OCI-LY1 (cell line): ENCODE measurements around the gene ADGB.
"Not testable (repeated sequence)": the region's sequence is repeated elsewhere in the genome, so short reads cannot be mapped to it uniquely, and the experiment has no call there.

Experiments
- H2AFZ ChIP-seq: fragments of 200-600 bp; sonication (generic), shearing (Covaris generic); 2 replicates; pipeline ENCODE4 v1.6.0; 2014; ENCODE audit warnings: antibody characterized with exemption, mild to moderate bottlenecking, low read length
- H3F3A ChIP-seq: fragments of 200-600 bp; sonication (generic), shearing (Covaris generic); 2 replicates; pipeline ENCODE4 v1.6.0; 2014; ENCODE audit warnings: mild to moderate bottlenecking, antibody characterized with exemption, low read length, moderate library complexity; ENCODE audit not compliant: insufficient read depth
- H3K27ac ChIP-seq: fragments of 200-600 bp; sonication (generic); 2 replicates; pipeline ENCODE4 v1.5.1; 2014; ENCODE audit warnings: low read length, mixed run types, mild to moderate bottlenecking, low read depth; ENCODE audit not compliant: poor library complexity, severe bottlenecking
- H3K27me3 ChIP-seq: fragments of 200-600 bp; sonication (generic); 2 replicates; pipeline ENCODE4 v1.6.0; 2014; ENCODE audit warnings: antibody characterized with exemption, mild to moderate bottlenecking, low read length, moderate library complexity; ENCODE audit not compliant: insufficient read depth
- H3K36me3 ChIP-seq: fragments of 200-600 bp; sonication (generic); 2 replicates; pipeline ENCODE4 v1.6.1; 2014; ENCODE audit warnings: mild to moderate bottlenecking, antibody characterized with exemption, low read length, moderate library complexity, mixed read lengths; ENCODE audit not compliant: insufficient read depth
- H3K4me1 ChIP-seq: fragments of 200-600 bp; sonication (generic); 2 replicates; pipeline ENCODE4 v1.5.1; 2014; ENCODE audit warnings: mild to moderate bottlenecking, low read length, moderate library complexity; ENCODE audit not compliant: insufficient read depth, severe bottlenecking
- H3K4me2 ChIP-seq: fragments of 200-600 bp; sonication (generic), shearing (Covaris generic); 2 replicates; pipeline ENCODE4 v1.6.1; 2014; ENCODE audit warnings: low read length
- H3K4me3 ChIP-seq: fragments of 200-600 bp; sonication (generic); 2 replicates; pipeline ENCODE4 v1.5.1; 2014; ENCODE audit warnings: low read length, low read depth, mild to moderate bottlenecking, mixed read lengths; ENCODE audit not compliant: poor library complexity, severe bottlenecking
- H3K79me2 ChIP-seq: fragments of 200-600 bp; shearing (Covaris generic); 2 replicates; pipeline ENCODE4 v1.6.1; 2016; ENCODE audit warnings: mixed run types, low read length, mixed read lengths; ENCODE audit not compliant: insufficient read depth
- H3K9ac ChIP-seq: fragments of 200-600 bp; sonication (generic), shearing (Covaris generic); 2 replicates; pipeline ENCODE4 v1.6.1; 2014; ENCODE audit warnings: mild to moderate bottlenecking, low read length, mixed read lengths
- H3K9me2 ChIP-seq: fragments of 200-600 bp; sonication (generic), shearing (Covaris generic); 2 replicates; pipeline ENCODE4 v1.6.1; 2014; ENCODE audit warnings: low read depth, mild to moderate bottlenecking, low read length, mixed read lengths
- H3K9me3 ChIP-seq: fragments of 200-600 bp; shearing (Covaris generic); 2 replicates; pipeline ENCODE4 v1.6.1; 2014; ENCODE audit warnings: low read length, mixed read lengths
- H4K20me1 ChIP-seq: fragments of 200-600 bp; sonication (generic), shearing (Covaris generic); 2 replicates; pipeline ENCODE4 v1.6.0; 2016; ENCODE audit warnings: mild to moderate bottlenecking, low read length; ENCODE audit not compliant: insufficient read depth
- EZH2 ChIP-seq: fragments of 200-600 bp; sonication (generic), shearing (Covaris generic); IDR thresholded peaks from 2 replicates; pipeline ENCODE4 v1.8.0; 2017; ENCODE audit warnings: borderline replicate concordance, mixed run types, mild to moderate bottlenecking, antibody characterized with exemption, low read length, moderate library complexity, mixed read lengths
- TF ChIP-seq, protein P1 (sequence below): fragments of 200-600 bp; sonication (generic), shearing (Covaris generic); IDR thresholded peaks from 2 replicates; pipeline ENCODE4 v1.5.1; 2017; ENCODE audit warnings: mild to moderate bottlenecking, antibody characterized with exemption, low read length, moderate library complexity, mixed read lengths

Gene ADGB

DNA sequence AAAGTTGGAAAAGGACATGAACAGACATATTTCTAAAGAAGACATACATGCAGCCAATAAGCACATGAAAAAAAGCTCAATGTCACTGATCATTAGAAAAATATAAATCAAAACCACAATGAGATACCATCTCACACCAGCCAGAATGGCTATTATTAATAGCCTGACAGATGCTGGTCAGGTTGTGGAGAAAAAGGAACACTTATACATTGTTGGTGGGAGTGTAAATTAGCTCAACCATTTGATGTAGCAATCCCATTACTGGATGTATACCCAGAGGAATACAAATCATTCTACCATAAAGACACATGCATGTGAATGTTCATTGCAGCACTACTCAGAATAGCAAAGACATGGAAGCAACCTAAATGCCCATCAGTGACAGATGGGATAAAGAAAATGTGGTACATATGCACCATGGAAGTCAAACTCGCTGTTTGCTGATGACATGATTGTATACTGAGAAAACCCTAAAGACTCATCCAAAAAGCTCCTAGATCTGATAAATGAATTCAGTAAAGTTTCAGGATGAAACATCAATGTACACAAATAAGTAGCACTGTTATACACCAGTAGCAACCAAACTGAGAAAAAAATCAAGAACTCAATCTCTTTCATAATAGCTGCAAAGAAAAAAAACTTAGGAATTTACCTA is 196.8 kb downstream of the ADGB start:
- TF ChIP-seq, protein P1, sequence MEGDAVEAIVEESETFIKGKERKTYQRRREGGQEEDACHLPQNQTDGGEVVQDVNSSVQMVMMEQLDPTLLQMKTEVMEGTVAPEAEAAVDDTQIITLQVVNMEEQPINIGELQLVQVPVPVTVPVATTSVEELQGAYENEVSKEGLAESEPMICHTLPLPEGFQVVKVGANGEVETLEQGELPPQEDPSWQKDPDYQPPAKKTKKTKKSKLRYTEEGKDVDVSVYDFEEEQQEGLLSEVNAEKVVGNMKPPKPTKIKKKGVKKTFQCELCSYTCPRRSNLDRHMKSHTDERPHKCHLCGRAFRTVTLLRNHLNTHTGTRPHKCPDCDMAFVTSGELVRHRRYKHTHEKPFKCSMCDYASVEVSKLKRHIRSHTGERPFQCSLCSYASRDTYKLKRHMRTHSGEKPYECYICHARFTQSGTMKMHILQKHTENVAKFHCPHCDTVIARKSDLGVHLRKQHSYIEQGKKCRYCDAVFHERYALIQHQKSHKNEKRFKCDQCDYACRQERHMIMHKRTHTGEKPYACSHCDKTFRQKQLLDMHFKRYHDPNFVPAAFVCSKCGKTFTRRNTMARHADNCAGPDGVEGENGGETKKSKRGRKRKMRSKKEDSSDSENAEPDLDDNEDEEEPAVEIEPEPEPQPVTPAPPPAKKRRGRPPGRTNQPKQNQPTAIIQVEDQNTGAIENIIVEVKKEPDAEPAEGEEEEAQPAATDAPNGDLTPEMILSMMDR: no peak
- no peak for TF ChIP-seq EZH2
- no peaks in the 10 kb centered on the region for H3K79me2 ChIP-seq
- H3K9me3 ChIP-seq: no peaks in the 10 kb centered on the region
- H3K4me3 ChIP-seq: no peak overlapping the region
- H3K9ac ChIP-seq: no peak overlapping the region
- no peaks in the 10 kb centered on the region for H4K20me1 ChIP-seq
- no peak overlapping the region for H3K4me2 ChIP-seq
- no peak overlapping the region for H2AFZ ChIP-seq
- no peaks in the 10 kb centered on the region for H3K4me1 ChIP-seq
- no peak overlapping the region for H3K27ac ChIP-seq
- no peaks in the 10 kb centered on the region for H3K36me3 ChIP-seq
- no peaks in the 10 kb centered on the region for H3K9me2 ChIP-seq
- no peaks in the 10 kb centered on the region for H3K27me3 ChIP-seq
- no peaks in the 10 kb centered on the region for H3F3A ChIP-seq

- not testable (repeated sequence) for H3K9ac ChIP-seq, H3K4me2 ChIP-seq, H3K4me3 ChIP-seq
Observed at GRCh38 chr6:146803167-146803566, 204.4 kb downstream of the ADGB start.

GRCh38 chr6:146803601-146804000 is 204.8 kb downstream of the ADGB start:
- Histone ChIP-seq H3K4me3 (no peak overlapping the region), H4K20me1 (no peaks in the 10 kb centered on the region), H3K4me1 (no peaks in the 10 kb centered on the region), H3F3A (no peaks in the 10 kb centered on the region), H3K79me2 (no peaks in the 10 kb centered on the region), H3K4me2 (no peak overlapping the region), H3K9ac (no peak overlapping the region), H3K9me2 (no peaks in the 10 kb centered on the region), H3K36me3 (no peaks in the 10 kb centered on the region), H3K27ac (no peak overlapping the region), H3K27me3 (no peaks in the 10 kb centered on the region), H2AFZ (no peak overlapping the region), H3K9me3 (no peaks in the 10 kb centered on the region)
- TF ChIP-seq, protein P1: no peak
- no peak for TF ChIP-seq EZH2

More at GRCh38 chr6:146803167-146803566, 204.4 kb downstream of the ADGB start:
- H4K20me1 ChIP-seq, H3K27me3 ChIP-seq, H3K9me2 ChIP-seq, H3K36me3 ChIP-seq, H3K27ac ChIP-seq, H3K79me2 ChIP-seq, H3K9me3 ChIP-seq, H3F3A ChIP-seq, H3K4me1 ChIP-seq, H2AFZ ChIP-seq: not testable (repeated sequence)
